Anterior cingulate cortex (tissue), 58 donors: ENCODE data around the gene DIP2A.
"Not testable (repeated sequence)": the region's sequence is repeated elsewhere in the genome, so short reads cannot be mapped to it uniquely, and the experiment has no call there.

Source experiments
- DNase-seq, 58 donors: peaks; one replicate each; lab custom pipeline; 2025; lab: John Stamatoyannopoulos, UW

DIP2A gene

DNA sequence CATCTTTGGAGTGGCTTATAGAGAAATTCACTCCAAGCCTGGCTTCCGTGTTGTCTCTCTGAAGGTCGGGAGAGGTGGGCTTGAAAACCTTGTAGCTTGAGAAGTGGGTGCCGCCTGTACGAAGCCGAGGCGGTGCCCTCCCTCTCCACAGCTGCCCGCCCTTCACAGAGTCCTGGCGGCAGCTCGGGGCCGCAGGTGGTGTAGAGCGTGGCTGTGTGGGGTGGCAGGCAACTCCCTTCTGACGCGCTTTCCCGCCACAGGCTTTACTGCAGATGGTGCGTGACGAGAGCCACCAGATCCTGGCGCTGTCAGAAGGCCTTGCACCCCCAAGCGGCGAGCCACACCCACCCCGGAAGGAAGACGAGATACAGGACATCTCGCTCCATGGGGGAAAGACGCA, 33.1 kb upstream of the DIP2A start:
- DNase-seq, result no peak

DNA sequence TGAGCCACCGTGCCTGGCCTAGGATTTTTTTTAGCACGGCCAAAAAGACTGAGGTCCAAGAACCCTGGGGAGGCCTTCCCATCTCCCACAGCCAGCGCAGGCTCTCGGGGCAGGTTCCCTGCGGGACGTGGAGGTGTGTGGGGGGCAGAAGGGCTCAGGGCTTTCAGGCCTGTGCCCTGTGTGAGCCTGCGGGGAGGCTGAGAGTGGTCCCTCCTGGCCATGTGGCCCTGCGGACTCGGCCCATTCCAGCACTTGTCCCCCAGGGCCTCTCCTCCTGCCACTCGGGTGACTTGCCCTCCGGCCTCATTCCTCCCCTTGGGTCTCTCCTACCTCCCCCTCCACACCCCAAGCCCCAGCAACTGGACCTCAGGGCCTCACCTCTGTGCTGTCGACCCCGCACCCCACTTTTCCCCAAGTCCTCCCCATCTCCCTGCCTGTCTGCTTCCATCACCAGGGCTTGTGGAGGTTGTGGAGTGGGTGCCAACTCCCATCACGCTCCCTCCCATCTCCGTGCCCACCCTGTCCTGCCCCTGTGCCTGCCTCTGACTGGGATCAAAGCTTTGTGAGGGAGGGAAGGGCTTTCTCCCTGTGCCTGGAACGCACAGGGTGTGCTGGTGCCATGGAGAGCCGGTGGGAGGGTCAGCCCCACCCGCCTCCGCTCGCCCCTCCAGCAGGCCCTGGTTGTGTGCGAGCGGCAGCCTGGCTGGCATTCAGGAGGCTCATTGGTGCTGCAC, 32.2 kb upstream of the DIP2A start:
- no peak for DNase-seq

- DNase-seq, result no peak
Measured at GRCh38 chr21:46427516-46427915, 31.2 kb upstream of the DIP2A start.

- no peak for DNase-seq
Measured at GRCh38 chr21:46428286-46428685, 30.4 kb upstream of the DIP2A start.

DNA sequence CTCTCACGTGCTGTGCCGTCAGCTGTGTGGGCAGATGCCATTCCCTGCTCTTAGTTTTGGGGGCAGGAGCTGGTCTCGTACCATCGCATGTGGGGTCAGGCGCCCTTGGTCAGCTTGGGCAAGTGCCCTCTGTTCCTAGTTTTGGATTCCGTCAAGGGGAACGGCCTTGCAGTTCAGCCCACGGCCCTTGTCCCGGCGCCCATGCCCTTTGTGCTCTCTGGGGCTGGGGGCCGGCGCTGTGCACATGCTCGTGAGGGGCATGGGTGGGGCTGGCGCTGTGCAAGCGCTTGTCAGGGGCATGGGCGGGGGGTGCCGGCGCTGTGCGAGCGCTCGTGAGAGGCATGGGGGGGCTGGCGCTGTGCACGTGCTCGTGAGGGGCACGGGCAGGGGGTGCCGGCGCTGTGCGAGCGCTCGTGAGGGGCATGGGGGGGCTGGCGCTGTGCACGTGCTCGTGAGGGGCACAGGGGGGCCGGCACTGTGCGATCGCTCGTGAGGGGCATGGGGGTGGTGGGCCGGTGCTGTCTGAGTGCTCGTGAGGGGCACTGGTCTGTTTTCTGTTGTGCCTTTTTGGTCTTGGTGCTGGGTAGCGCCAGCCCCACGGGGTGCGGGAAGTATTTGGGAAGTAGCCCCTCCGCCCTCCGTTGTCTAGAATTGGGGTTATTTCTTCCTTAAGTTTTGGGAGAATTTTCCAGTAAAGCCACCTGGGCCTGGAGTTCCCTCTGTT, 29.5 kb upstream of the DIP2A start:
- DNase-seq, result no peak

DNA sequence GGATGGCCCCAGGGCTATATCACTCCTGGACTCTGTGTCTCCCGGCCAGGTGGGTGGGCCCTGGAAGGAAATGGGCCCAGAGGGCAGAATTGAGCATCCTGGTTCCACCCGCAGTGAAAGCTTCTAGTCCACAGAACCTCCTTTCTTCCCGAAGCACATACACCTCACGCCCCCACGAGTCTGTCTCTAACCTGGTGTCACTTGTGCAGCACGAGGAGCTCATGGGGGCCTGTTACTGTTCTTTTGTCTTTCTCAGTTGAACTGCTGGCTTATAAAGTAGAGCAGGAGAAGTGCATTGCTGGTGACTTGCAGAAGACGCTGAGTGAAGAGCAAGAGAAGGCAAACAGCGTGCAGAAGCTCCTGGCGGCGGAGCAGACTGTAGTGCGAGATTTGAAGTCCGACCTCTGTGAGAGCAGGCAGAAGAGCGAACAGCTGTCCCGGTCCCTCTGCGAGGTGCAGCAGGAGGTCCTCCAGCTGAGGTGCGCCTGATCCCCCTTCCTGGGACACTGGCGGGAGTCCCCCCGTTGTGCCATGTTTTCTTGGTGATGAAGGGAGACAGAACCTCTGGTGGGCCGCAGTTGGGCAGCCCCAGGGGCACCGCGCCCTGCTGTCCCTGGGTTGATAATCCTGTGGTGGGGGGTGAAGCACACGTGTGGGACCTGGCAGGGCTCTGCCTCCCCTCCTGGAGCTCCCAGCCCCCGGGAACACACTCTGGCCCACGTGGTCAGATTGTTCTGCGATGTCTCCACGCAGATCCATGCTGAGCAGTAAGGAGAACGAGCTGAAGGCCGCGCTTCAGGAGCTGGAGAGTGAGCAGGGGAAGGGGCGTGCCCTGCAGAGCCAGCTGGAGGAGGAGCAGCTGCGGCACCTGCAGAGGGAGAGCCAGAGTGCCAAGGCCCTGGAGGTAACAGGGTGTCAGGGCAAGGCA, 28.7 kb upstream of the DIP2A start:
- peak in 1 of 58 donors; percentile 28 for DNase-seq

DNA sequence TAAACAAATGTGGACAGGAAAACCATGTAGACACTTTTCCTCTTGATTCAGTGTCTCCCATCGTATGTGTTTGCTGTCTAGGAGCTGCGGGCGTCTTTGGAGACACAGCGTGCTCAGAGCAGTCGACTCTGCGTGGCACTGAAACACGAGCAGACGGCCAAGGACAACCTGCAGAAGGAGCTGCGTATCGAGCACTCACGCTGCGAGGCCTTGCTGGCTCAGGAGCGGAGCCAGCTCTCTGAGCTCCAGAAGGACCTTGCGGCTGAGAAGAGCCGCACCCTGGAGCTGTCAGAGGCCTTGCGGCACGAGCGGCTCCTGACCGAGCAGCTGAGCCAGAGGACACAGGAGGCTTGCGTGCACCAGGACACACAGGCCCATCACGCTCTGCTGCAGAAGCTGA, 27.2 kb upstream of the DIP2A start:
- DNase-seq, result no peak

DNA sequence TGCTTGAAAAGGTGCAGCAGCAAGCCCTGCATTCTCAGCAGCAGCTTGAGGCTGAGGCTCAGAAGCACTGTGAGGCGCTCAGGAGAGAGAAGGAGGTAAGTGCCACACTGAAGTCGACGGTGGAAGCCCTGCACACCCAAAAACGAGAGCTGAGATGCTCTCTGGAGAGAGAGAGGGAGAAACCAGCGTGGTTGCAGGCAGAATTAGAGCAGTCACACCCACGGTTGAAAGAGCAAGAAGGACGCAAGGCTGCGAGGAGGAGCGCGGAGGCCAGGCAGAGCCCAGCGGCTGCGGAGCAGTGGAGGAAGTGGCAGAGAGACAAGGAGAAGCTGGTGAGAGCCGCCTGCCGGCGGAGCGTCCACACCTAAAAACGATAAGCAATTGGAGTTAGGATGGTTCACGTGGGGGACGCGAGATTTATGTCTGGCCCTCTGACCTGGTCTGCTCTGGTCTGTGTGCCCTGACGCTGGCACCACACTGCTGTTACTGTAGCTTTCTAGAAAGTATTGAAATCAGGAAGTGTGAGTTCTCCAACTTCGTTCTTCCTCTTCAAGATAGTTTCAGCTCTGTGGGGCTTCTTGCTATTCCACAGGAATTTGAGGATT, 26.7 kb upstream of the DIP2A start:
- DNase-seq, result peak in 30 of 58 donors; percentile 6 to 72 (median 30)

DNA sequence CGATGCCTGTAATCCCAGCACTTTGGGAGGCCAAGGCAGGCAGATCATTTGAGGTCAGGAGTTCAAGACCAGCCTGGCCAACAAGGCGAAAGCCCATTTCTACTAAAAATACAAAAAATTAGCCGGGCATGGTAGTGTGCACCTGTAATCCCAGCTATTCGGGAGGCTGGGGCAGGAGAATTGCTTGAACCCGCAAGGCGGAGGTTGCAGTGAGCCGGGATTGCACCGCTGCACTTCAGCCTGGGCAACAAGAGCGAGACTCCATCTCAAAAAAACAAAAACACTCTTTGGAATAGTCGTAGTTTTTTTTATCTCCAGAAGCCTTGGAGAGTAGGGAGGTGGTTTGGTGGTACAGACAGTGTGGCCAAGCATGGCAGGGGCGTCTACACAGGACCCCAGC, 25.6 kb upstream of the DIP2A start:
- not testable (repeated sequence) for DNase-seq

DNA sequence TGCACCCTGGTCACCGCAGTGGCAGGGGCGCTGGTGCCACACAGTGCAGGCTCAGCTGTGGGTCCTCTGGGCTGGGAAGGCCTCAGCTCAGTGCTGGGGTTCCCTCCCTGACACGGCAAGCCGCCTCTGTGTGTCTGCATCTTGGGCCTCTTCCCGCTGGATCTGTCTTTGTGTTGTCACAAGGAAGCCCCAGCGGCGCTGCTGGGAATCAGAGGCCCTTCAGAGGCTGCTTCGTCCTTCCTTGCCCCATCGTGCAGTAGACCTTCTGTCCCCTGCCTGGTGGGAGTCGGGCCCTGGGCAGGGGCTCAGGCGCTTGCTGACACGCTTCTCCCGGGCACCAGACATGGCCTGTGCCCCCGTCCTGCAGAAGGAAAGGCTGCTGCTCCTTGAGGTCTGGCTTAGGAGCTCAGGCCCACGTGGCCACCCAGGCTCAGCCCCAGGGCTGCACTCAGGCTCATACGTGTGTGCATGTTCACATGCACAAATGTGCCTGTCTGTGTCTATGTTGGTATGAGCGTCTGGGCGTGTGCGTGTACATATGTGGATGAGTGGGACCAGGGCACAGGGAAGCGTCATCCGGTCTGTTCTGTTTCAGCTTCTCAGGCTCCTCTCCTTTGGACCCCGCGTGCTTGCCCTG, 24.3 kb upstream of the DIP2A start:
- DNase-seq, result peak in 8 of 58 donors; percentile 14 to 60 (median 28)

- peak in 3 of 58 donors; percentile 15 to 23 (median 18) for DNase-seq
Measured at GRCh38 chr21:46435786-46436227, 22.9 kb upstream of the DIP2A start.

GRCh38 chr21:46436621-46437020, 22.1 kb upstream of the DIP2A start:
- DNase-seq, result no peak

GRCh38 chr21:46437096-46437498, 21.6 kb upstream of the DIP2A start:
- DNase-seq, result no peak

DNA sequence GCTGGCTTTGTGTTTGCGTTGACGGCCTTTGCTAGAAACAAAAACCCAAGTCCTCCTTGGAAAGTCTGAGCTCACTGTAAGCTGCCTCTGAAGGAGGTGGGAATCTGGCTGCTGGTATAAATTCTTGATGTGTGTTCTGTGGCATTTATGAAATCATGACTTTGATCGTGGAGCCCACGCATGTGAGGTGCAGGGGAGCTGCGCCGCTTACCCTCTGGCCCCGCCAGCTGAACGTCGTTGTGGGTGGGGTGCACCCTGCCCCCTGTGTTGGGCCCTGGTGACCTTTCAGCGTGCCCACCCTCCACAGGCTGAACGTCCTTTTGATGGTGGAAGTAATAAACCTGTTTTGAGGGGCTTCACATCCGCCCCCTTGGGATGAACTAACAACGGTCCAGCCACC, 21.2 kb upstream of the DIP2A start:
- DNase-seq, result no peak

- DNase-seq, result no peak
Measured at GRCh38 chr21:46438241-46438640, 20.4 kb upstream of the DIP2A start.

- DNase-seq, result no peak
Measured at GRCh38 chr21:46439906-46440305, 18.8 kb upstream of the DIP2A start.

DNA sequence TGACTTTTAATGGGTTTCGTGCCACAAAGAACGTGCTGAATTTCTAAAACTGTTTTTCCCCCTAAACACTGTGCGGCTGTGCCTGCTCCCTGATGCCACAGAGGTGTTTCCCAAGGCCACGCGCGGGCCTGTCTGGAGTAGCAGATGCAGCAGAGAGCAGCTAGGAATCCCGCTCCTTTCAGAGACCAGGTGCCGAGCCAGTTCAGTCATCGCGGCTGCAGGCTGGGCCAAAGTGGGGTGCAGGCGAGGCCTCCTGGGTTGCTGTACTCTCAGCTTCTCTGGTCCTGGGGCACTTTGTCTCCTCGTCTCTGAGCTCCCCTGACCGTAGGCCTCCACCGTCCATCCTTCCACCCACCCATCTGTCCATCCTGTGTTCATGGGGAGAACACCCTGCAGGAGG, 17.4 kb upstream of the DIP2A start:
- DNase-seq, result no peak

DNA sequence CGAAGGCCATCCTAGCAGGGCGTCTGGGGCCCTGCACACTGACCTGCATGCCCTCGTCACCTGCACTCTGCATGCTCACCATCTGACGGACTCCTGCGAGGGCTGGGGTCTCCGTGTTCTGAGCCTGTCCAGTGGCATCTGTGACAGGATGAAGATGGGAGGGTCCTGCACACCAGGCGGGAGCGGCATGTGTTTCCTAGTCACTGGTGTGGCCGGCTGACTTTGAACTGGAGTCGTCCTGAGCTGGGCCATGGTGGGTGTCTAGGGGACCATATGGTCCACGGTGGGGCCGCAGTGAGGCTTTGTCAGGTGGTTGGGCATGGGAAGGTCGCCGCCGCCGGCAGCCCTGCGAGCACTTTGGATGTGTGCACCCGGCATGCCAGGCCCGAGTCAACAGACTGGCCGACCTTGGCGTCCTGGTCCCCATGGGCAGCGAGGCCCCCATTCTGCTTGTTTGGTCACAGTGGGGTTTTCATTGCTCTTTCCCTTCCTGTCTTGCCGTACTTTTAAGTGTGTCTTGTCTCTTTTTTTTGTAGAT, 16.7 kb upstream of the DIP2A start:
- no peak for DNase-seq

- peak in 15 of 58 donors; percentile 6 to 86 (median 38) for DNase-seq
Measured at GRCh38 chr21:46442938-46443337, 15.8 kb upstream of the DIP2A start.

- no peak for DNase-seq
Measured at GRCh38 chr21:46443910-46444309, 14.8 kb upstream of the DIP2A start.
